Activated CD4-positive, alpha-beta T cell treated with anti-CD3 and anti-CD28 coated beads, Interleukin-2, amount 50 U/mL, for 4 hours (primary cell): ENCODE data around the gene CMTM8.
"Not testable (repeated sequence)": the region's sequence is repeated elsewhere in the genome, so short reads cannot be mapped to it uniquely, and the experiment has no call there.

Experiments
- DNase-seq, 2 experiments: peaks; one replicate each; pipeline ENCODE4 v3.0.0-alpha.2; 2020

CMTM8 gene

GRCh38 chr3:32389577-32389976, 151.1 kb downstream of the CMTM8 start:
- DNase-seq: not testable (repeated sequence)

- DNase-seq: peak; percentile 31 to 38
Observed at GRCh38 chr3:32391643-32392535, 153.4 kb downstream of the CMTM8 start, which contains the start of gene CMTM7. Gene CMTM7, plus strand, starts transcription at chr3:32391853. Its CDS starts 54 bp downstream, at chr3:32391907.

- peak in 1 of 2 experiments; percentile 23 for DNase-seq
Observed at GRCh38 chr3:32392536-32393302, 154.2 kb downstream of the CMTM8 start.

- DNase-seq: no peak
Observed at GRCh38 chr3:32395496-32395895, 157.0 kb downstream of the CMTM8 start.

GRCh38 chr3:32397941-32398340, 159.5 kb downstream of the CMTM8 start:
- DNase-seq: no peak

- no peak for DNase-seq
Observed at GRCh38 chr3:32398531-32398930, 160.1 kb downstream of the CMTM8 start.

GRCh38 chr3:32399030-32399620, 160.6 kb downstream of the CMTM8 start:
- no peak for DNase-seq

- DNase-seq: no peak
Observed at GRCh38 chr3:32401126-32401525, 162.6 kb downstream of the CMTM8 start.

- DNase-seq: peak; percentile 40 to 51
Observed at GRCh38 chr3:32401556-32402081, 163.1 kb downstream of the CMTM8 start.

GRCh38 chr3:32403663-32404062, 165.2 kb downstream of the CMTM8 start:
- DNase-seq: no peak

GRCh38 chr3:32404714-32405113, 166.2 kb downstream of the CMTM8 start:
- no peak for DNase-seq

GRCh38 chr3:32405155-32405554, 166.7 kb downstream of the CMTM8 start:
- DNase-seq: no peak

GRCh38 chr3:32405711-32406323, 167.3 kb downstream of the CMTM8 start:
- no peak for DNase-seq

GRCh38 chr3:32406486-32407408, 168.3 kb downstream of the CMTM8 start:
- DNase-seq: no peak

- no peak for DNase-seq
Observed at GRCh38 chr3:32410367-32411246, 172.1 kb downstream of the CMTM8 start.

- DNase-seq: no peak
Observed at GRCh38 chr3:32411442-32411841, 173.0 kb downstream of the CMTM8 start.

GRCh38 chr3:32412887-32413286, 174.4 kb downstream of the CMTM8 start:
- DNase-seq: no peak

- DNase-seq: no peak
Observed at GRCh38 chr3:32413845-32414521, 175.5 kb downstream of the CMTM8 start.

- DNase-seq: peak in 1 of 2 experiments; percentile 37
Observed at GRCh38 chr3:32414522-32415202, 176.2 kb downstream of the CMTM8 start.
